OCI-LY1 (cell line): ENCODE results near the gene OR51G2.

Source experiments
- H2AFZ ChIP-seq: fragments of 200-600 bp; sonication (generic), shearing (Covaris generic); 2 replicates; pipeline ENCODE4 v1.6.0; 2014; ENCODE audit warnings: antibody characterized with exemption, mild to moderate bottlenecking, low read length
- H3F3A ChIP-seq: fragments of 200-600 bp; sonication (generic), shearing (Covaris generic); 2 replicates; pipeline ENCODE4 v1.6.0; 2014; ENCODE audit warnings: mild to moderate bottlenecking, antibody characterized with exemption, low read length, moderate library complexity; ENCODE audit not compliant: insufficient read depth
- H3K27ac ChIP-seq: fragments of 200-600 bp; sonication (generic); 2 replicates; pipeline ENCODE4 v1.5.1; 2014; ENCODE audit warnings: low read length, mixed run types, mild to moderate bottlenecking, low read depth; ENCODE audit not compliant: poor library complexity, severe bottlenecking
- H3K27me3 ChIP-seq: fragments of 200-600 bp; sonication (generic); 2 replicates; pipeline ENCODE4 v1.6.0; 2014; ENCODE audit warnings: antibody characterized with exemption, mild to moderate bottlenecking, low read length, moderate library complexity; ENCODE audit not compliant: insufficient read depth
- H3K36me3 ChIP-seq: fragments of 200-600 bp; sonication (generic); 2 replicates; pipeline ENCODE4 v1.6.1; 2014; ENCODE audit warnings: mild to moderate bottlenecking, antibody characterized with exemption, low read length, moderate library complexity, mixed read lengths; ENCODE audit not compliant: insufficient read depth
- H3K4me1 ChIP-seq: fragments of 200-600 bp; sonication (generic); 2 replicates; pipeline ENCODE4 v1.5.1; 2014; ENCODE audit warnings: mild to moderate bottlenecking, low read length, moderate library complexity; ENCODE audit not compliant: insufficient read depth, severe bottlenecking
- H3K4me2 ChIP-seq: fragments of 200-600 bp; sonication (generic), shearing (Covaris generic); 2 replicates; pipeline ENCODE4 v1.6.1; 2014; ENCODE audit warnings: low read length
- H3K4me3 ChIP-seq: fragments of 200-600 bp; sonication (generic); 2 replicates; pipeline ENCODE4 v1.5.1; 2014; ENCODE audit warnings: low read length, low read depth, mild to moderate bottlenecking, mixed read lengths; ENCODE audit not compliant: poor library complexity, severe bottlenecking
- H3K79me2 ChIP-seq: fragments of 200-600 bp; shearing (Covaris generic); 2 replicates; pipeline ENCODE4 v1.6.1; 2016; ENCODE audit warnings: mixed run types, low read length, mixed read lengths; ENCODE audit not compliant: insufficient read depth
- H3K9ac ChIP-seq: fragments of 200-600 bp; sonication (generic), shearing (Covaris generic); 2 replicates; pipeline ENCODE4 v1.6.1; 2014; ENCODE audit warnings: mild to moderate bottlenecking, low read length, mixed read lengths
- H3K9me2 ChIP-seq: fragments of 200-600 bp; sonication (generic), shearing (Covaris generic); 2 replicates; pipeline ENCODE4 v1.6.1; 2014; ENCODE audit warnings: low read depth, mild to moderate bottlenecking, low read length, mixed read lengths
- H3K9me3 ChIP-seq: fragments of 200-600 bp; shearing (Covaris generic); 2 replicates; pipeline ENCODE4 v1.6.1; 2014; ENCODE audit warnings: low read length, mixed read lengths
- H4K20me1 ChIP-seq: fragments of 200-600 bp; sonication (generic), shearing (Covaris generic); 2 replicates; pipeline ENCODE4 v1.6.0; 2016; ENCODE audit warnings: mild to moderate bottlenecking, low read length; ENCODE audit not compliant: insufficient read depth
- CTCF ChIP-seq: fragments of 200-600 bp; sonication (generic), shearing (Covaris generic); IDR thresholded peaks from 2 replicates; pipeline ENCODE4 v1.5.1; 2017; ENCODE audit warnings: mild to moderate bottlenecking, antibody characterized with exemption, low read length, moderate library complexity, mixed read lengths
- EZH2 ChIP-seq: fragments of 200-600 bp; sonication (generic), shearing (Covaris generic); IDR thresholded peaks from 2 replicates; pipeline ENCODE4 v1.8.0; 2017; ENCODE audit warnings: borderline replicate concordance, mixed run types, mild to moderate bottlenecking, antibody characterized with exemption, low read length, moderate library complexity, mixed read lengths

The OR51G2 gene

GRCh38 chr11:4882543-4882942, 36.6 kb downstream of the OR51G2 start:
- H3F3A ChIP-seq, result no peaks in the 10 kb centered on the region
- no peaks in the 10 kb centered on the region for H3K36me3 ChIP-seq
- no peak overlapping the region for H3K9ac ChIP-seq
- TF ChIP-seq EZH2 (no peak), CTCF (no peak)
- H3K4me3 ChIP-seq, result no peak overlapping the region
- H3K27me3 ChIP-seq, result no peaks in the 10 kb centered on the region
- H3K9me2 ChIP-seq, result no peaks in the 10 kb centered on the region
- H4K20me1 ChIP-seq, result no peaks in the 10 kb centered on the region
- no peak overlapping the region for H2AFZ ChIP-seq
- no peak overlapping the region for H3K4me2 ChIP-seq
- no peaks in the 10 kb centered on the region for H3K4me1 ChIP-seq
- H3K9me3 ChIP-seq, result no peaks in the 10 kb centered on the region
- no peak overlapping the region for H3K27ac ChIP-seq
- no peaks in the 10 kb centered on the region for H3K79me2 ChIP-seq

- Histone ChIP-seq H3K4me1 (no peaks in the 10 kb centered on the region), H3K27ac (no peak within 1 kb of the TSS), H3K36me3 (no peaks in the 10 kb centered on the region), H3F3A (no peaks in the 10 kb centered on the region), H3K9me2 (no peaks in the 10 kb centered on the region), H2AFZ (no peak within 1 kb of the TSS), H3K27me3 (no peaks in the 10 kb centered on the region), H4K20me1 (no peaks in the 10 kb centered on the region), H3K4me3 (no peak within 1 kb of the TSS), H3K4me2 (no peak within 1 kb of the TSS), H3K9me3 (no peaks in the 10 kb centered on the region), H3K79me2 (no peaks in the 10 kb centered on the region), H3K9ac (no peak within 1 kb of the TSS)
- TF ChIP-seq EZH2 (no peak), CTCF (no peak)
These were observed 37.2 kb downstream of the OR51G2 start, which contains the start of gene OR51T1 for GRCh38 chr11:4881860-4882500. OR51T1 (plus strand) TSS chr11:4881900; CDS start chr11:4881900, 0 bp downstream.

GRCh38 chr11:4881188-4881587, 38.0 kb downstream of the OR51G2 start:
- no peaks in the 10 kb centered on the region for H3K79me2 ChIP-seq
- H3K27ac ChIP-seq, result no peak overlapping the region
- no peak overlapping the region for H3K9ac ChIP-seq
- H2AFZ ChIP-seq, result no peak overlapping the region
- H3K4me1 ChIP-seq, result no peaks in the 10 kb centered on the region
- H4K20me1 ChIP-seq, result no peaks in the 10 kb centered on the region
- no peaks in the 10 kb centered on the region for H3F3A ChIP-seq
- H3K9me3 ChIP-seq, result no peaks in the 10 kb centered on the region
- TF ChIP-seq EZH2, result no peak
- TF ChIP-seq CTCF, result no peak
- no peaks in the 10 kb centered on the region for H3K36me3 ChIP-seq
- no peak overlapping the region for H3K4me2 ChIP-seq
- no peak overlapping the region for H3K4me3 ChIP-seq
- H3K27me3 ChIP-seq, result no peaks in the 10 kb centered on the region
- no peaks in the 10 kb centered on the region for H3K9me2 ChIP-seq
